Ishikawa (cell line): Measurements from ENCODE around the gene SMYD3.

Experiments
- CEBPB ChIP-seq: IDR thresholded peaks from 2 replicates; pipeline ENCODE4 v1.6.1; 2012
- CREB1 ChIP-seq: IDR thresholded peaks from 2 replicates; pipeline ENCODE4 v1.6.1; 2012; ENCODE audit warnings: low read depth
- EGR1 ChIP-seq: IDR thresholded peaks from 2 replicates; pipeline ENCODE4 v1.6.1; 2012
- EP300 ChIP-seq: IDR thresholded peaks from 2 replicates; pipeline ENCODE4 v1.6.1; 2012; ENCODE audit warnings: borderline replicate concordance
- FOXM1 ChIP-seq: IDR thresholded peaks from 2 replicates; pipeline ENCODE4 v1.6.1; 2012; ENCODE audit warnings: low read depth, borderline replicate concordance
- NFIC ChIP-seq: IDR thresholded peaks from 2 replicates; pipeline ENCODE4 v1.6.1; 2012
- RAD21 ChIP-seq: IDR thresholded peaks from 2 replicates; pipeline ENCODE4 v1.6.1; 2012; ENCODE audit warnings: low read depth
- TAF1 ChIP-seq: IDR thresholded peaks from 2 replicates; pipeline ENCODE4 v1.6.1; 2012; ENCODE audit warnings: low read depth, mild to moderate bottlenecking
- TCF12 ChIP-seq: IDR thresholded peaks from 2 replicates; pipeline ENCODE4 v1.6.1; 2012; ENCODE audit warnings: low read depth
- TEAD4 ChIP-seq: IDR thresholded peaks from 2 replicates; pipeline ENCODE4 v1.6.1; 2012
- YY1 ChIP-seq: IDR thresholded peaks from 2 replicates; pipeline ENCODE4 v1.6.1; 2012; ENCODE audit warnings: low read depth
- ZBTB7A ChIP-seq: IDR thresholded peaks from 2 replicates; pipeline ENCODE4 v1.6.1; 2012; ENCODE audit warnings: low read depth
- TF ChIP-seq, protein P1 (sequence below): IDR thresholded peaks from 2 replicates; pipeline ENCODE4 v1.6.1; 2012; ENCODE audit warnings: low read depth, mild to moderate bottlenecking
- TF ChIP-seq, protein P2 (sequence below): IDR thresholded peaks from 2 replicates; pipeline ENCODE4 v1.6.1; 2012
- TF ChIP-seq, protein P3 (sequence below): IDR thresholded peaks from 2 replicates; pipeline ENCODE4 v1.6.1; 2012

Gene SMYD3

DNA sequence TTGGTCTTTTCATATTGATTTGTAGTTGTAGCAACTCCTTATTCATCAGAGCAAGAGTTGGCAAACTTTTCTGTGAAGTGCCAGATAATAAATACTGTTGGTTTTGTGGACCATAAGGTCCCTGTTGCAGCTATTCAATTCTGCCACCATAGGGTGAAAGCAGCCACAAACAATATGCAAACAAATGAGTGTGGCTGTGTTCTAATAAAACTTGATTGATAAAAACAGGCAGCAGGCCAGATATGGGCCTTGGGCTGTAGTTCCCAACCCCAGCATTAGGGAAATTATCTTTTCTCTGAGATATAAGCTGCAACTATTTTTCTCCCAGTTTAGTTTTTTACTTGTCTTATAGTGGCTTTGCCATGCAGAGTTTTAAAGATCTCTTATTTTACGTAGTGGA lies 469.2 kb downstream of the SMYD3 start:
- TF ChIP-seq CEBPB: no peak
- TF ChIP-seq, protein P1, sequence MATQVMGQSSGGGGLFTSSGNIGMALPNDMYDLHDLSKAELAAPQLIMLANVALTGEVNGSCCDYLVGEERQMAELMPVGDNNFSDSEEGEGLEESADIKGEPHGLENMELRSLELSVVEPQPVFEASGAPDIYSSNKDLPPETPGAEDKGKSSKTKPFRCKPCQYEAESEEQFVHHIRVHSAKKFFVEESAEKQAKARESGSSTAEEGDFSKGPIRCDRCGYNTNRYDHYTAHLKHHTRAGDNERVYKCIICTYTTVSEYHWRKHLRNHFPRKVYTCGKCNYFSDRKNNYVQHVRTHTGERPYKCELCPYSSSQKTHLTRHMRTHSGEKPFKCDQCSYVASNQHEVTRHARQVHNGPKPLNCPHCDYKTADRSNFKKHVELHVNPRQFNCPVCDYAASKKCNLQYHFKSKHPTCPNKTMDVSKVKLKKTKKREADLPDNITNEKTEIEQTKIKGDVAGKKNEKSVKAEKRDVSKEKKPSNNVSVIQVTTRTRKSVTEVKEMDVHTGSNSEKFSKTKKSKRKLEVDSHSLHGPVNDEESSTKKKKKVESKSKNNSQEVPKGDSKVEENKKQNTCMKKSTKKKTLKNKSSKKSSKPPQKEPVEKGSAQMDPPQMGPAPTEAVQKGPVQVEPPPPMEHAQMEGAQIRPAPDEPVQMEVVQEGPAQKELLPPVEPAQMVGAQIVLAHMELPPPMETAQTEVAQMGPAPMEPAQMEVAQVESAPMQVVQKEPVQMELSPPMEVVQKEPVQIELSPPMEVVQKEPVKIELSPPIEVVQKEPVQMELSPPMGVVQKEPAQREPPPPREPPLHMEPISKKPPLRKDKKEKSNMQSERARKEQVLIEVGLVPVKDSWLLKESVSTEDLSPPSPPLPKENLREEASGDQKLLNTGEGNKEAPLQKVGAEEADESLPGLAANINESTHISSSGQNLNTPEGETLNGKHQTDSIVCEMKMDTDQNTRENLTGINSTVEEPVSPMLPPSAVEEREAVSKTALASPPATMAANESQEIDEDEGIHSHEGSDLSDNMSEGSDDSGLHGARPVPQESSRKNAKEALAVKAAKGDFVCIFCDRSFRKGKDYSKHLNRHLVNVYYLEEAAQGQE: no peak
- TF ChIP-seq TEAD4: no peak
- TF ChIP-seq, protein P2, sequence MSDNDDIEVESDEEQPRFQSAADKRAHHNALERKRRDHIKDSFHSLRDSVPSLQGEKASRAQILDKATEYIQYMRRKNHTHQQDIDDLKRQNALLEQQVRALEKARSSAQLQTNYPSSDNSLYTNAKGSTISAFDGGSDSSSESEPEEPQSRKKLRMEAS: no peak

DNA sequence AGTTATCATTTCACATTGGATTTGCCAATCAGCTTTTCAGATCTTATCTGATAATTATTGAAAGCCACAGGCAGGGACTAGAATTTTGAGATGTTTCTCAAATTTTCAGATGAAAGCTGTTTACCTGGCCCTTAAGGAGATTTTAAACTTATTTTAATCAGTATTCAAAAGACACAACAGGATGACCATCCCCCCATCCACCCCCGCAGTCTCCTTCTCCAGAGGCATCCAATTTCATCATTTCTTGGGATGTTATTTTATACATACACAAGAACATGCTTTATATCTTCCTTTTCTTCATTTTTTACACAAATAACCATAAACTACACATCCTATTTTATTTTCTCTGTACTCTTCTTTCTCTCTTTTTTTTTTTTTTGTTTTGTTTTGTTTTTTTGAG lies 470.9 kb downstream of the SMYD3 start:
- TF ChIP-seq RAD21: no peak
- TF ChIP-seq TAF1: no peak
- TF ChIP-seq ZBTB7A: no peak
- TF ChIP-seq YY1: no peak
- no peak for TF ChIP-seq EP300

DNA sequence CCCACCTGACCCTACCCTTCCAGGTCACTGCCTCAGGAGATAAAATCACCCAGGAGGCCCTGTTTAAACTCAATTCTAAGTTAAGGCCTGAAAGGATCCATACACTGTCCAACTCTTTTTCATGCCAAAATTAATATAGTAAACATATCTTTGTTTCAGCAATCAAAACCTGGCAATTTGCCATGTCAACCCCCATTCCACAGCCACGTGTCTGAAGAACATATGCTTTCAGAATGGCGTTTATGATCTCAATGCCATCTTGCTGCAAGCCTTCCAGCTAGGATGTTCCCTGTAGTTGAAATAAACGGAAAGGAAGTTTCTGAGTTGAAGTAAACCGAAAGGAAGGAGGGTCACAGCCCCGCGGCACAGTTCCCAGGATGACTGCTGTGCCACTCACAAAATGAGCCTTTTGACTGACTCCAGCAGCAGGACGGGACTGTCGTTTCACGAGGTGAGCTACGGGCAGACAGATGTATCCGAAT lies 472.0 kb downstream of the SMYD3 start:
- TF ChIP-seq, protein P1: no peak
- TF ChIP-seq FOXM1: no peak
- TF ChIP-seq, protein P2: no peak
- TF ChIP-seq NFIC: no peak
- TF ChIP-seq CREB1: no peak
- no peak for TF ChIP-seq EGR1
- no peak for TF ChIP-seq YY1
- no peak for TF ChIP-seq TCF12
- no peak for TF ChIP-seq ZBTB7A
- no peak for TF ChIP-seq CEBPB
- TF ChIP-seq, protein P3, sequence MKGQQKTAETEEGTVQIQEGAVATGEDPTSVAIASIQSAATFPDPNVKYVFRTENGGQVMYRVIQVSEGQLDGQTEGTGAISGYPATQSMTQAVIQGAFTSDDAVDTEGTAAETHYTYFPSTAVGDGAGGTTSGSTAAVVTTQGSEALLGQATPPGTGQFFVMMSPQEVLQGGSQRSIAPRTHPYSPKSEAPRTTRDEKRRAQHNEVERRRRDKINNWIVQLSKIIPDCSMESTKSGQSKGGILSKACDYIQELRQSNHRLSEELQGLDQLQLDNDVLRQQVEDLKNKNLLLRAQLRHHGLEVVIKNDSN: no peak
- TF ChIP-seq TAF1: no peak
- no peak for TF ChIP-seq EP300
- TF ChIP-seq RAD21: no peak
- TF ChIP-seq TEAD4: no peak

DNA sequence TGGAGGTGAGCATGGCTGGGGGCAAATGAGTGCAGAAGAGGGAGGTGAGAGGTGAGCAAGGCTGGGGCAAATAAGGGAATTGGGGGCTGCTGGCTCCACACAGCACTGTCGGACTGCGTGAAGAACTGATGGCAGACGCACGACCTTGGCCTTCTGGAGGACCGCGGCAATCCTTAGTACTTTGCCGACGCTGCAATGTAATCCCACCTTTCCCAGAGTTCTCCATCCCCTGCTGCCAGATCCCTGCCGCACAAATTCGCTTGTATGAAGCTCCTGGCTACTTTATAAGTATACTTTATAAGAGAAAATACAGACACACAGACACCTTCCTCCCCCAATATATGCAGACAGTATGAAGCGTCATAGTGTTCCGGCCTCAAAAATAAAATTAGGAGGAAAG lies 472.4 kb downstream of the SMYD3 start:
- TF ChIP-seq EGR1 (no peak), FOXM1 (no peak), NFIC (no peak), CREB1 (no peak), TCF12 (no peak), TEAD4 (no peak), RAD21 (no peak)
- TF ChIP-seq, protein P3: no peak
- TF ChIP-seq, protein P1: no peak

DNA sequence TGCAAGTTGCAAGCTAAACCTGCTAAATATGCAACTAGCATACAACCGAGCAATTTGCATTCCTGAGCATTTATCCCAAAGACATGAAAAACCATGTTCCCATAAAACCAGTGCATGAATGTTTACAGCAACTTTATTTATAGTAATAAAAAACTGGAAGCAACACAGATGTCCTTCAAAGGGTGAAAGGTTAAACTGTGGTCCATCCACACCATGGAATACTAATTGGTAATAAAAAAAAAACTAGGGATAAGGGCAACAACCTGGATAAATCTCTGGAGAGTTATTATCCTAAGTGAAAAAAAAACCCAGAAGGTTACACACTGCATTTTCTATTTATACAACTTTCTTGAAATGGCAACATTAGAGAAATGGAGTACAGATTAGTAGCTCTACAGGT lies 474.1 kb downstream of the SMYD3 start:
- TF ChIP-seq CEBPB: no peak
- TF ChIP-seq CREB1: no peak
- no peak for TF ChIP-seq FOXM1
- no peak for TF ChIP-seq RAD21

DNA sequence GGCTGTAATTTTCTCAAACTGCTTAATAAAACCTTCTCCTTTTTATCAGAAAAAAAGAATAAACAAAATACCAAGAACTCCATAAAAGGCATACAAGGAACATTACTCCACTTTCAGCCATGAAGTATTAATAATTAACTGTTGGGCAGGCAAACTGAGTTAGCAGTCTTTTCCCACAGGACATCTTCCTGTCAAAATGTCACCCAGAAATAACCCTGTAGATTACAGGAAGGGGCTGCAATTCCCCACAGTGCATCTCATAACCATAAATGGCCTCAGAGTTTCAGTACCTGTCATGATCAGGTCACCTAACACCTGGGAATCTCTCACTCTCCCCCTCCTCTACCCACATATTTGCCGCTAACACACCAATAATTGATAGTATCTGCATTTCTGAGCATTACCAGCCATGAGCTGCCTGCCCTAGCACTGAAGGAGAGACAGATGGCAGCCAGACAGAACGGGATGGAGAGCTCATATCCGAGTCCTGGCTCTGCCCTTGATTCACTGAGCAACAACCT lies 475.0 kb downstream of the SMYD3 start:
- TF ChIP-seq TCF12 (no peak), EGR1 (no peak)
